Measurements from ENCODE around the gene DHRS11. TPM values are rescaled to one million over a fixed set of nuclear protein-coding genes. Genes with fewer than 3 reads are reported as not detected.

The DHRS11 gene
- total and polyA plus RNA-seq, 10 of the 15 experiments (the other 5 are each of a cell fraction or from before 2014, with no cell fraction given), result 3.4 to 23.0 (median 14.5) TPM

DNA sequence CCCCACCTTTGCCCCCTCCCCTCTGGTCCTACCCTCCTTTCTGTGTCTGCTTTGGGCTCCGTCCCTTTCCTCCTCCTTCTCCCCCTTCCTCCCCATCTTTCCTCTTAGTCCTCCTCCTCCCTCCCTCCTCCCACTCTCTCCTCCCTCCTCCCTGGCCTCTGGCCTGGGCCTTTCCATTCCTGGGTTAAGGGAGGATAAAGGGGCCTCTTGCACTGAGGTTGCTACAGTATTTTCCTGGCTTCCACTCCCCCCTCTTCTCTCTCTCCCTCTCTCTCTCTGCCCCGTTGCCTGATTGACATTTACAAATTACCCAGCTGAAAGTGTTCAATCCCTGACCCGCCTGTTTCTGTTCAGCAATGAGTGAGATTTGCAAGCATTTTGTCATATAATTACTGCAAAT lies 53.7 kb downstream of the DHRS11 start:
- H3K79me2 ChIP-seq (ENCODE audit: control insufficient read depth, insufficient read depth, low read length), result no peaks in the 10 kb centered on the region
- ATAC-seq, result no peak
- peaks cover 7 to 18% of the 10 kb centered on the region in 2 experiments for H3K27me3 ChIP-seq (replicated peaks in 1 of 2; ENCODE audit: control insufficient read depth in 2 of 2, insufficient read depth in 2 of 2, low read length in 1 of 2)
- no peaks in the 10 kb centered on the region for H3K4me1 ChIP-seq (ENCODE audit: control insufficient read depth, insufficient read depth, low read length)
- ChIA-PET CTCF (no interaction called here), POLR2A (no interaction called here), SMC1A (ENCODE audit: uncharacterized antibody, unreplicated experiment) (no interaction called here), RAD21 (ENCODE audit: unreplicated experiment) (no interaction called here)
- no peaks in the 10 kb centered on the region; the same call in 2 of the 3 replicates for H3K9me3 ChIP-seq (replicated peaks; ENCODE audit: control insufficient read depth, insufficient read depth, low read length)
- H3K36me3 ChIP-seq (ENCODE audit: control insufficient read depth in 2 of 2, insufficient read depth in 2 of 2, low read length in 1 of 2), result no peaks in the 10 kb centered on the region
- H3K9ac ChIP-seq (ENCODE audit: control insufficient read depth, insufficient read depth, low read length), result no peak overlapping the region
- BruUV-seq (replicated peaks), result no TSS peak
- no peak overlapping the region for H3K4me2 ChIP-seq (ENCODE audit: control insufficient read depth, insufficient read depth)
- DNase-seq (ENCODE audit: low read depth, low spot score), result no peak
- 35% methylated on average over 2 of the region's 3 CpGs for WGBS (ENCODE audit: insufficient coverage, insufficient replicate concordance, low lambda C conversion rate, missing lambda C conversion rate)
- H4K20me1 ChIP-seq (ENCODE audit: control insufficient read depth, insufficient read depth), result no peaks in the 10 kb centered on the region
- H2AFZ ChIP-seq (ENCODE audit: control insufficient read depth, low read depth, low read length), result no peak overlapping the region
- no peak for FAIRE-seq
- H3K27ac ChIP-seq (ENCODE audit: control insufficient read depth, insufficient read depth), result no peak overlapping the region
- no peak for TF ChIP-seq KDM1A (IDR thresholded peaks at IDR 0.05; ENCODE audit: borderline replicate concordance)
- TF ChIP-seq, protein P1, sequence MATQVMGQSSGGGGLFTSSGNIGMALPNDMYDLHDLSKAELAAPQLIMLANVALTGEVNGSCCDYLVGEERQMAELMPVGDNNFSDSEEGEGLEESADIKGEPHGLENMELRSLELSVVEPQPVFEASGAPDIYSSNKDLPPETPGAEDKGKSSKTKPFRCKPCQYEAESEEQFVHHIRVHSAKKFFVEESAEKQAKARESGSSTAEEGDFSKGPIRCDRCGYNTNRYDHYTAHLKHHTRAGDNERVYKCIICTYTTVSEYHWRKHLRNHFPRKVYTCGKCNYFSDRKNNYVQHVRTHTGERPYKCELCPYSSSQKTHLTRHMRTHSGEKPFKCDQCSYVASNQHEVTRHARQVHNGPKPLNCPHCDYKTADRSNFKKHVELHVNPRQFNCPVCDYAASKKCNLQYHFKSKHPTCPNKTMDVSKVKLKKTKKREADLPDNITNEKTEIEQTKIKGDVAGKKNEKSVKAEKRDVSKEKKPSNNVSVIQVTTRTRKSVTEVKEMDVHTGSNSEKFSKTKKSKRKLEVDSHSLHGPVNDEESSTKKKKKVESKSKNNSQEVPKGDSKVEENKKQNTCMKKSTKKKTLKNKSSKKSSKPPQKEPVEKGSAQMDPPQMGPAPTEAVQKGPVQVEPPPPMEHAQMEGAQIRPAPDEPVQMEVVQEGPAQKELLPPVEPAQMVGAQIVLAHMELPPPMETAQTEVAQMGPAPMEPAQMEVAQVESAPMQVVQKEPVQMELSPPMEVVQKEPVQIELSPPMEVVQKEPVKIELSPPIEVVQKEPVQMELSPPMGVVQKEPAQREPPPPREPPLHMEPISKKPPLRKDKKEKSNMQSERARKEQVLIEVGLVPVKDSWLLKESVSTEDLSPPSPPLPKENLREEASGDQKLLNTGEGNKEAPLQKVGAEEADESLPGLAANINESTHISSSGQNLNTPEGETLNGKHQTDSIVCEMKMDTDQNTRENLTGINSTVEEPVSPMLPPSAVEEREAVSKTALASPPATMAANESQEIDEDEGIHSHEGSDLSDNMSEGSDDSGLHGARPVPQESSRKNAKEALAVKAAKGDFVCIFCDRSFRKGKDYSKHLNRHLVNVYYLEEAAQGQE (IDR thresholded peaks at IDR 0.05; ENCODE audit: low read depth, low read length), result no peak
- intact Hi-C loops (cut with micrococcal nuclease; ENCODE audit: unreplicated experiment), result no loop called here
- in situ Hi-C loops (cut with MboI), result loop anchor here (25.0 kb wide), 1 partner anchor 1167 kb away; no protein-coding TSS in a partner anchor
- no peak overlapping the region for H3K4me3 ChIP-seq

DNA sequence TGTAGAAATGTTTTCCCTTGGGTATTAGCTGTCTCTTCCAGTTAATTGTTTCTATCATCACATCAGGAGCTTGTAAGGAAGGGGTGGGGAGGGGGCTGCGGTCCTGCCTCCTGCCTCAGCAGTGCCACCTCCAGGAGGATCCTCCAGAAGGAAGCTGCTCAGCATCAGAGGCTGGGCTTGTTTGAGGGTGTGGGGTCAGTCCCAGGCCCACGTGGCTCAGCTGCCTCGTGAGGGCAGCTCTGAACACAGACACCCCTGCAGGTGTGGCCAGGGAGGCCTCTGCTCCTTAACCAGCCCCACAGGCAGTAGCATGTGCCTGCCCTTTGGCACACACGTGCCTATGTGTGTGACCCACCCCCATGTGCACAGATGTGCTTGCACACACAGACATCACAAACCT lies 56.0 kb downstream of the DHRS11 start:
- CTCF ChIA-PET, result interaction anchor here (0.8 to 1.0 kb wide), 2 partner anchors 531 to 592 kb away, joined by 3 read pairs; no protein-coding TSS in a partner anchor

More for the DNA sequence above, 56.0 kb downstream of the DHRS11 start:
- BruUV-seq (replicated peaks), result no TSS peak
- Histone ChIP-seq H3K4me3 (no peak overlapping the region), H3K4me2 (ENCODE audit: control insufficient read depth, insufficient read depth) (no peak overlapping the region), H3K36me3 (ENCODE audit: control insufficient read depth in 2 of 2, insufficient read depth in 2 of 2, low read length in 1 of 2) (no peaks in the 10 kb centered on the region), H4K20me1 (ENCODE audit: control insufficient read depth, insufficient read depth) (no peaks in the 10 kb centered on the region), H2AFZ (ENCODE audit: control insufficient read depth, low read depth, low read length) (no peak overlapping the region), H3K79me2 (ENCODE audit: control insufficient read depth, insufficient read depth, low read length) (no peaks in the 10 kb centered on the region), H3K9ac (ENCODE audit: control insufficient read depth, insufficient read depth, low read length) (no peak overlapping the region), H3K27ac (ENCODE audit: control insufficient read depth, insufficient read depth) (no peak overlapping the region), H3K4me1 (ENCODE audit: control insufficient read depth, insufficient read depth, low read length) (no peaks in the 10 kb centered on the region), H3K9me3 (replicated peaks; ENCODE audit: control insufficient read depth, insufficient read depth, low read length) (no peaks in the 10 kb centered on the region; the same call in 2 of the 3 replicates), H3K27me3 (replicated peaks in 1 of 2; ENCODE audit: control insufficient read depth in 2 of 2, insufficient read depth in 2 of 2, low read length in 1 of 2) (peaks cover 5 to 11% of the 10 kb centered on the region in 2 experiments)
- intact Hi-C loops (cut with micrococcal nuclease; ENCODE audit: unreplicated experiment), result no loop called here
- 0% methylated on average over 4 of the region's 4 CpGs for WGBS (ENCODE audit: insufficient coverage, insufficient replicate concordance, low lambda C conversion rate, missing lambda C conversion rate)
- ChIA-PET SMC1A (ENCODE audit: uncharacterized antibody, unreplicated experiment) (no interaction called here), RAD21 (ENCODE audit: unreplicated experiment) (no interaction called here), POLR2A (no interaction called here)
- FAIRE-seq (no peak), ATAC-seq (no peak), DNase-seq (ENCODE audit: low read depth, low spot score) (no peak)
- TF ChIP-seq CREM (IDR thresholded peaks at IDR 0.05; ENCODE audit: low read depth), result no peak
- in situ Hi-C loops (cut with MboI), result loop anchor here (25.0 kb wide), 1 partner anchor 1165 kb away; no protein-coding TSS in a partner anchor
